ENCODE data around the gene ZNF83. TPM values are rescaled to one million over a fixed set of nuclear protein-coding genes. Genes with fewer than 3 reads are reported as not detected.

Gene ZNF83
- total RNA-seq (2021; ENCODE audit: unreplicated experiment) (31.9 TPM), Bru-seq, nascent RNA (percentile 71 among the genes with signal in this experiment), BruChase-seq, experiment 1, labeled RNA remaining after a 2-hour chase (percentile 85 among the genes with signal in this experiment), BruChase-seq, experiment 2, labeled RNA remaining after a 6-hour chase (percentile 88 among the genes with signal in this experiment)
- polyA plus RNA-seq (2012; ENCODE audit: insufficient read length) = 11.7 TPM
- long read RNA-seq, transcript ZNF83-214 (4 exons, 596 nt) = major isoform, 14 of 54 reads
- long read RNA-seq, transcript ZNF83-202 (4 exons, 2,726 nt) = minor isoform, 10 of 54 reads
- long read RNA-seq, partial matches to known transcripts = 4 of 54 reads
- long read RNA-seq, other reads (novel, unspliced or antisense) = 24 of 54 reads

GRCh38 chr19:52637718-52638585 is at the start of gene ZNF83:
Gene ZNF83 (minus strand): TSS chr19:52638355.
- Histone ChIP-seq H3K9me3 (ENCODE audit: control insufficient read depth, insufficient read depth, low read depth, low read length) (no peaks in the 10 kb centered on the region), H3K4me3 (ENCODE audit: low read depth in 2 of 2, low read length in 2 of 2) (peak within 1 kb of the TSS; percentile 62 to 74), H3K36me3 (ENCODE audit: control insufficient read depth, insufficient read depth, low read length) (no peaks in the 10 kb centered on the region), H3K4me1 (ENCODE audit: control insufficient read depth, insufficient read depth, low read length) (no peaks in the 10 kb centered on the region), H3K27me3 (ENCODE audit: control insufficient read depth, insufficient read depth, low read length) (no peaks in the 10 kb centered on the region), H3K27ac (ENCODE audit: low read length) (peak within 1 kb of the TSS; percentile 91)
- in situ Hi-C loops (cut with HindIII; ENCODE audit: low pct_unique_long_range_greater_than_20kb, low sequenced_read_pairs) = no loop called here
- TSS peak; percentile 59 for BruUV-seq (replicated peaks)
- CTCF ChIA-PET = no interaction called here
- TF ChIP-seq POLR2AphosphoS5 (IDR thresholded peaks at IDR 0.05; ENCODE audit: low read depth, low read length) (peak; percentile 85), SIN3A (IDR thresholded peaks at IDR 0.05; ENCODE audit: borderline replicate concordance, insufficient read depth, low read depth, low read length) (0 out of 2 replicates have a peak, but pooled peaks have one; percentile 52), TCF7L2 (IDR thresholded peaks at IDR 0.05; ENCODE audit: low read depth, low read length) (no peak)
- DNase-seq (ENCODE audit: low read depth, low spot score) (peak; percentile 42), ATAC-seq (peak; percentile 95)
- POLR2A ChIA-PET = no interaction called here
- intact Hi-C loops (cut with micrococcal nuclease; ENCODE audit: unreplicated experiment) = no loop called here

GRCh38 chr19:52687684-52688083 is 49.5 kb upstream of the ZNF83 start:
- Histone ChIP-seq H3K4me3 (ENCODE audit: low read depth in 2 of 2, low read length in 2 of 2) (no peak overlapping the region), H3K4me1 (ENCODE audit: control insufficient read depth, insufficient read depth, low read length) (peaks cover 8% of the 10 kb centered on the region), H3K36me3 (ENCODE audit: control insufficient read depth, insufficient read depth, low read length) (no peaks in the 10 kb centered on the region), H3K27me3 (ENCODE audit: control insufficient read depth, insufficient read depth, low read length) (no peaks in the 10 kb centered on the region), H3K9me3 (ENCODE audit: control insufficient read depth, insufficient read depth, low read depth, low read length) (no peaks in the 10 kb centered on the region), H3K27ac (ENCODE audit: low read length) (no peak overlapping the region)
- intact Hi-C loops (cut with micrococcal nuclease; ENCODE audit: unreplicated experiment) (no loop called here), in situ Hi-C loops (cut with HindIII; ENCODE audit: low pct_unique_long_range_greater_than_20kb, low sequenced_read_pairs) (no loop called here)
- CTCF ChIA-PET = no interaction called here
- no peak for ATAC-seq
- no peak for TF ChIP-seq TCF7L2 (IDR thresholded peaks at IDR 0.05; ENCODE audit: low read depth, low read length)
- no peak for TF ChIP-seq POLR2AphosphoS5 (IDR thresholded peaks at IDR 0.05; ENCODE audit: low read depth, low read length)
- no peak for TF ChIP-seq SIN3A (IDR thresholded peaks at IDR 0.05; ENCODE audit: borderline replicate concordance, insufficient read depth, low read depth, low read length)
- no peak for TF ChIP-seq REST (IDR thresholded peaks at IDR 0.05; ENCODE audit: insufficient read depth in 1 of 2, low read depth in 2 of 2, low read length in 1 of 2)
- TF ChIP-seq CTCF (IDR thresholded peaks at IDR 0.05) = no peak
- DNase-seq (ENCODE audit: low read depth, low spot score) = no peak
- no TSS peak for BruUV-seq (replicated peaks)
- POLR2A ChIA-PET = no interaction called here
